HG03175 (cell line): ENCODE measurements around the gene MOGAT2.
"Not testable (repeated sequence)": the region's sequence is repeated elsewhere in the genome, so short reads cannot be mapped to it uniquely, and the experiment has no call there.

ENCODE experiments used
- ATAC-seq: cut with Tn5 transposase; IDR thresholded peaks from one replicate; pipeline ENCODE4 v1.9.1; 2021; ENCODE audit warnings: mild to moderate bottlenecking, moderate library complexity; ENCODE audit not compliant: unreplicated experiment

MOGAT2 gene

DNA sequence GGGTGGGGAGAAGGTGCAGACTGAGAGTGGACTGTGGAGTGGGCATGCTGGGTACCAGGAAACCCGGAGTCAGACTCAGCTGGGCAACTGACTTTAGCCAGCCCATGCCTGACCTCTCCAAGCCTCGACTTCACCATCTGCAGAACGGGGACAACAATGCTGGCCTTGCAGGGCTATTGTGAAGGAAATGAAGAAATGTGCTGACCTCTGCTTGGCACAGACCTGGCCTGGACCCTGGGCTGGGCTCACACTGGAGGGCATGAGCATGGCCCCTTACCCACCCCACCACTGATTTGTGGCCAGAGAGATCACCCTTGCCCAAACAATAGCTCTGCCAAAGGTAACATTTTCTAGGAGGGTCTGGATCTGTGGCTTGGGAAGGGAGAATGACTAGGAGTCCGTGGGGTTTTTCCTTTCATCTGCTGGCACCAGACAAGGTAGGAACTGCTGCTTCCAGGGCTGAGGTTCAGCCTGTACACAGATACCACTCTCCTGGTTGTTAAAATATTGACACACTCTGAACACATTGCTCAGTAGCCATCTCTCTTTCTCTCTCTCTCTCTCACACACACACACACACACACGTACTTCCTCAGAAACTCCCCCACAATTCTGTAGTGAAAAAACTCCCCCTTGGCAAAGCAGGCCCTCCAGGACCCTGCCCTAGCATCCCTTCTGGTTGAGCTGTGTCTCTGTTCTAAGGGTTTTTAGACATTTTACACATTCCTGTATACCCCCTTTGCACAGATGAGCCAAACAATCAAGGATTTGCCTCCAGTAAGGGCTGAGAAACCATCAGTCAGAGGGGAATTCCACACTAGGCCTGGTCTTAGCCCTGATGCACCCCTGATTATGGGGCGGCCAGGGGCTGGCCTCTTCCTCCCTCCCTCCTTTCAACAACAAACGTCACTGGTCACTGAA is 1.0 kb downstream of the MOGAT2 start:
- no peak for ATAC-seq

DNA sequence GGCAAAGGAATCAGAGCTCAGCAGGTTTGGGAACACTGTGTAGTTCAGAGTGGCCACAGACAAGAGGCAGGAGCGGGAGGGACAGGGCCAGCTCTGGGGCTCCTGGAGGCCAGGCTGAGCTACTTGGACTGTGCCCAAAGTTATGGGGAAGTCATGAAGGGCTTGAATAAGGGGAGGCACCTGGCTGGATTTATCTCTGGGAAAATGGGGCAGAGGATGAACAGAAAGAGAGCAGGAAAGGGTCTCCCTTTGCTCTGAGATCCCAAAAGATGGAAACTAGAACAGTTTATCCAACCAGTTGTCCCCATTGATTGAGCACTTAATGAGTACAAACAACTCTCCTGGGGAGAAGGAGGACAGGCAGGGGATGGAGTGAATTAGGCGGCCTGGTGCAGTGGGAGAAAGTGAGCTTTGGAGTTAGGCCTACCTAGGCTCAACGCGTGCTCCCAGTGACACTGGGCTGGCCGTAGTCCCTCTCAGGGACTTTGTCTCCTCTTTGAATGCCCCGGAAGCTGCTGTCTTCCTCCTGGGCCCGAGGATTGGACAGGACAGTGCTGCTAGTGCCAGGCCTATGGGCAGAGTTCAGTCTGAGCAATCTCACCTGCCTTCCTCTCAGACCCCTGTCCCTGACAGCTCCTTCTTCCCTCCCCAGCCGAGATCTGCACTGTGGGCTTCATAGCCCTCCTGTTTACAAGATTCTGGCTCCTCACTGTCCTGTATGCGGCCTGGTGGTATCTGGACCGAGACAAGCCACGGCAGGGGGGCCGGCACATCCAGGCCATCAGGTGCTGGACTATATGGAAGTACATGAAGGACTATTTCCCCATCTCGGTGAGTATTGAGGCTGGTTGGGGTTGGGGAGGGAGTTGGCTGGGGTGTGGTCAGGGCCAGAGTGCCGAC is 2.0 kb downstream of the MOGAT2 start:
- ATAC-seq: no peak

DNA sequence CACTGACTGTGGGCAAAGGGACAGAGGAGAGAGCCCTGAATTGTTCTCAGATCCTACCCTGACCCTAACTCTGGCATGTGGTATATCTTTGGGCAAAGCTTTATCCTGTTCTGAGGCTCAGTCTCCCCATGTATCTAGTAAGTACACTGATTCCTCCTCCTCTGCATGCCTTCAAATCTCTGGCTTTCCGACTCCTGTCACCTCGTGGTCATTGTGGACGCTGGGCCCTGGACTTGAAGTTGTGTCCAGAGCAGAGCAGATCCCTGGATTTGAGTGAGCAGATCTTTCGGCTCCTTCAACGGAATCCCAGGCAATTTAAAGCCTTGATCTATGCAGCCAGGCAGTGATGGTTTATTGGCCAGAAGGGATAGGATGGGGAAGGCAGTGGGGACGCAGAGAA is 3.0 kb downstream of the MOGAT2 start:
- ATAC-seq: no peak

DNA sequence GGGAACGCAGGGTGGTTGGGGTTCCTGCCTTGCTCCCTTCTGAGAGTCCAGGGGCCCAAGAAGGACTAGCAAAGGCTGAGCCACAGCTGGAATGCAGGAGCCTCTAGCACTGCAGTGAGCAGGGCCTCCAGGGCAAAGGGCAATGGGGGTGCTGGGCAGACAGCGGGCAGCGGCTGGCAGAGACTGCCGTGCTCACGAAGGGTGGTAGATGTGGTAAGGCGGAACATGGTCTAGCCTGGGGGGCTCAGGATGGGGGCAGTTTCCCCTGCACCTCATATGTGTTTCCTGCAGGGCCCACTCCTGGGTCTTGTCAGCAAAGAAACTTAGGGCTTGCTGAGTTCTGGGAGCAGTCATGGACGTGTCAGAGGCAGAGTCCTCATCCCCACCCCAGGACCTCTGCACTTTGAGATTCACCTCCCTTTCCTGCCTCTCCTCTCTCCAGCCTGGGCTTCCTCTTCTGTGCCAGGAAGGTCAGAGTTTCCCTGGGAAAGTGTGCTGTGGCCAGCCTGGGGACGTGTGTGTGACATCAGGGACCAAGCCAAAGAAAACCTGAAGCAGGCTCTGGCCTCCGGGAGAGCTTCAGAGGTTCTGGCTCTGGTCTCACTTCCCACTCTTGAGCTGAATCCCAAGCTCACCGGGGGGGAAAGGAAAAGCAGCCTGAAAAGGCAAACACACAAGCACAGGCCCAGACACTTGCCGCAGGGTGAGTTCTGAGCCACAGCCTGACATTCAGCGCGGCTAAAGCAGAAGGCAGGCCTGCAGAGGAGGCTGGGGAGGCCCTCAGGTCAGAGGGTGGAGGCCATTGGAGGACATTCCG is 4.4 kb downstream of the MOGAT2 start:
- no peak for ATAC-seq

DNA sequence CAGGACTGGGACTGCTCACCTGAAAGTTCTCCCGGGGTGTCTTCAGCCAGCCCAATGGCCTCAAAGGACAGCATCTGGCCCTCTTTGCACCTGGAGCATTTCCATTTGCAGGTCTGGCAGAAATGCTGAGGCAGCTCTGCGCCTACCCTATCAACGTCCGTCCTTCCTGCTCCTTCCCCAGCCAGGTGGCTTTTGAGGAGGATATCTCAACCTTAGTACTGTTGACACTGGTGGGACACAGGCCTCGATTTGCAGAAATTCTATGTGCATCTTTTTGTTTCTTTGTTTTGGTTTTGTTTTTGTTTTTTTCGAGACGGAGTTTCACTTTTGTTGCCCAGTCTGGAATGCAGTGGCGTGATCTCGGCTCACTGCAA is 5.0 kb downstream of the MOGAT2 start:
- no peak for ATAC-seq

DNA sequence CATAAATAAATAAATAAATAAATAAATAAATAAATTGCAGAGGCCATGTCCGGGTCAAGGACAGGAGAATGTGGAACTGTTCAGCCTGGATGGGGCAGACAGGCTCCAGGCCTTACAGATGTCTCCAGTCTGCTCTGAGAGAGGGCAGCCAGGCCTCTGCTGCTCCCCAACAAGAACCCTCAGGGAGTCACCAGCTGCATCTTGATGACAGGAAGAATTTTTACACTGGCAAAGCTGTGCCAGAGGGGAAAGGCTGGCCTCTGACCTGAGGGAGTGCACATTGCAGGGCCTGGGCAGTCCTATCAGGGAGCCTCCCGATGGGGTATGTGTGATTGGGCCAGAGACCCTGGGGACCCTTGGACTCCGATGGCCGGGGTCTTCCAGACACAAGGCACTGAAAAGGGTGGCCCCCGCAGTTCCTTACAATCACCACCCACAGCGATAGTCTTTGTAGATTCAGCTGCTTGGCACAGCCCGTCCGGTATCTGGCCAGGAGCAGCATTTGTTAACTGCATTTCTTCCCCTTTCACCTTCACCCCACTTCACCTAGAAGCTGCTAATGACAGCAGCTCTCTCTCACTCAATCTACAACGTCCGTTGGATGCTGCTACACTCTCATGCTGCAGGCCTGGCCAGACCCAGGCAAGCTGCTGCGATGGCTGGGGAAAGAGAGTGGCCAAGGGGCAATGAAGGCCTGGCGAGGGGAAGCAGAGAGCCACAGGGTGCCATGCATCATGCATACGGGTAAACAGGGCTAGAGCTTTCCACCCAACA is 8.1 kb downstream of the MOGAT2 start:
- ATAC-seq: no peak

DNA sequence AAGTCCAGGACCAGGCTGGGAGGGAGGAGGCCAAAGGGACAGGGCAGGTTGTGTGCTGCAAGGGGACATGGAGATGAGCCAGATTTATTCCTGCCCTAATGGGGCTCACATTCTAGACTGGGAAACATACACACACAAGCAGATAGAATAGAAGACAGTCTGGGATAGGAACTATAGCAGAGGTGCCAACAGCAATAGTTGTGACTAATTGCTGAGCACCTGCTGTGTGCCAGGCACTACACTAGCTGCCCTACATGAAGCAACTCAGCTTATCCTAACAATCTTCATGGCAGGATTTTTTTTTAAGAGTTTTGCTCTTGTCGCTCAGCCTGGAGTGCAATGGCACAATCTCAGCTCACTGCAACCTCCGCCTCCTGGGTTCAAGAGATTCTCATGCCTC is 11.4 kb downstream of the MOGAT2 start:
- ATAC-seq: no peak

DNA sequence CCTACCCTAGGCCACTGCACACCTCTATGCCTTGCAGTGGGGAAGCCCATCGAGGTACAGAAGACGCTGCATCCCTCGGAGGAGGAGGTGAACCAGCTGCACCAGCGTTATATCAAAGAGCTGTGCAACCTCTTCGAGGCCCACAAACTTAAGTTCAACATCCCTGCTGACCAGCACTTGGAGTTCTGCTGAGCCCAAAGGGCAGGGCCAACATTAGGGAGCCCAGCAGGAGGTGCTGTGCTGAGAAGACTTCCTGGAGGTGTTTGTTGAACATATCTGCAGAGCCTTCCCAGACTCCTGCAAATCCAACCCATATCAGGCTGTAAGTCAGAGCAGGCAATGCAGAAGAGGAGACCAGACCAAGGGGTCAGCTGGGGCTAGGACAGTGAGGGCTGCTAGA is 13.5 kb downstream of the MOGAT2 start:
- no peak for ATAC-seq

DNA sequence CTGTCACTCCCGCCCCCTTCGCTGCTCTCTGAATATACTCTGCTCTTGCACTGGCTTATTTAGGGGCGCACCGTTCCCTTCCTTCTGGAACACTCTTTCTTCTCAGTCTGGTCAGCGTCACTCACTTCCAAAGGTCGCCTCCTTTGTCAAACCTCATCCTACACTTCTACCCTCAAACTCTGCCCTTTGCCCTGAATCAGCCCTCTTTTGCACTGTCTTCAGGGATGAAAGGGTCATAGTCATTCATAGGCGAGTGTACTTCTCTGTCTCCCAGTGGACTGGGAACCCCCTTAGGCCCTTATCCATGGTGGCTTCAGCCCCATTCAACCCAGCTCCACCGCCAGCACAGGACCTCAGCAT is 15.4 kb downstream of the MOGAT2 start:
- ATAC-seq: no peak

DNA sequence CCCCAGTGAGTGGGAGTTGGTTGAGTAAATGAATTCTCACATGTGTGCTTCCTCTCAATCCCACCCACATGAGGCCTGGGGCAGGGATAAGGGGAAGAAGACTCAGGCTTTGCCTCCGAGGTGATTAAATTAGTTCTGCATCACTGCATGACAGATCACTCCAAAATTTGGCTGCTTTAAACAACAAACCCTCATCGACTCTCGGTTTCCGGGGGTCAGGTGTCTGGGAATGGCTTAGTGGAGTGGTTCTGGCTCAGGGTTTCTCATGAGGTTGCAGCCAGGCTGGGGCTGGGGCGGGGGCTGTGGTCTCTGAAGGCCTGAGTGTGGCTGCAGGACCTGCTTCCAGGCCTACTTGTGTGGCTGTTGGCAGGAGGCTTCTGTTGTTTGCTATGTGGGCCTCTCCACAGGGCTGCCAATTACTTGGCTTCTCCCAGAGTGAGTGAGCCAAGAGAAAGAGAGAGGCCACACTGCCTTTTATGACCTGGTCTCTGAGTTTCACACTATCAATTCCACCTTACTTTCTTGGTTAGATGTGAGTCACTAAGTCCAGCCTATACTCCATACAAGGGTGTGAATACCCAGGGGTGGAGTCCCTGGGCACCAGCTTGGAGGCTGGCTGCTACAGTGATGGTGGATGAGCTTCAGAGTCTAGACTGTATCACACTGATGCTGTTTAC is 15.9 kb downstream of the MOGAT2 start:
- no peak for ATAC-seq

DNA sequence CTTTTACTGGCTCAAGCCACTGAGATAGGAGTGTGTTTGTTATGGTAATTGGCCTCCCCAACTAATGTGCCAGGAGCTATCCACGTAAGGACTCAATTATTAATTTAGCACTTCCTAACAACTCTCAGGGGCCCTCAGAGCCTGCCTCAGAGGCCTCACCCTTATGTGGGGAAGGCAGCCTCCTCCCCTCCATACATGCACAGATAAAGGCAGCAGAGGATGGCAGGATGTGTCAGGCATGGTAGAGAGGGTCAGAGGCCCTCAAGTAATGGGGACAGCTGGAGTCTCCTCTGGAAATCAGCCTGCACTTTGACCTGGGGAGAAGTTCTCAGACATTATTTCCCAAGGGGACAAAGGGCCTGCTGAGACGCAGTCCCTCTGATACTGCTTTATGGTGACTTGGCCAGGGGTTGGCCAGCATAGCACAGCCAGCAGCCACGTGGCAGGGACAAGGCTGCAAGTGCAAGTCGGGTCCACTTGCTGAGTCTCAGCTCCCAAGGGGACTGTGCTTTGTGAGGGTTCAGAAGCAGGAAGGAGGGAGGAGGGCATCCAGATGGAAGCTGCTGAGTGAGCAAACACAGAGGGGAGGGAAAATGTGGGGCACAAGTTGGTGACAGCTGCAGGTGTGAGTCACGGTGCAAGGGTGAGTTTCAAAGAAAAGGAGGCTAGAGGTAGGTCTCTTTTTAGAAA is 17.0 kb downstream of the MOGAT2 start:
- ATAC-seq: no peak

DNA sequence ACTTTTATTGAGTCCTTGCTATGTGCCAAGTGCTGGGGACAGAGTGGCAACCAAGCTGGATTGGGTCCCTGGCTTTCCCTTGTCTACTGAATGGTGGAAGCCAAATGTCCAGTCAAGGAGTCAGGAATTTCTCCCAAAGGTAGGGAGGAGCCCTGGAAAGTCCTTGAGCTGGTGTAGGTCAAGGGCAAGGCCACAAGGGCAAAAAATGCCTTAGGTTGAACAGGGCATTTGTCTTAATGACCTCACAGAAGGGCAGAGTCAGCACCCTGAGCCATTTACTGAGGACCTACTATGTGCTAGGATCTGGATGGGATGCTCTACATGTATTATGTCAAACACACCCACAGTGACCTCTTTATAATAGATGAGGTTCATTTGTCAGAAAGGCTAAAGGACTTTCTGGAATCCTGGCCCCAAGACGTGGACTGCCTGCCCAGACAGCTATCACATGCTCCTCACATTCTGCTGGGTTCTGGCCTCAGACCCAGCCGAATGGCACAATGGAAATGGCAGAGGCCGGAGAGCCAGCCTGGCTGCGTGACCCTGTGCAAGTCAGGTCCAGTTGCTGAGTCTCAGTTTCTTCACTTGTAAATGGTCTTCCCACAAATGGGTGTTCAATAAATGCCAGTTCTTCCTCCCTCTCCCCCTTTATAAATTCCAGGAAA is 17.7 kb downstream of the MOGAT2 start:
- no peak for ATAC-seq

DNA sequence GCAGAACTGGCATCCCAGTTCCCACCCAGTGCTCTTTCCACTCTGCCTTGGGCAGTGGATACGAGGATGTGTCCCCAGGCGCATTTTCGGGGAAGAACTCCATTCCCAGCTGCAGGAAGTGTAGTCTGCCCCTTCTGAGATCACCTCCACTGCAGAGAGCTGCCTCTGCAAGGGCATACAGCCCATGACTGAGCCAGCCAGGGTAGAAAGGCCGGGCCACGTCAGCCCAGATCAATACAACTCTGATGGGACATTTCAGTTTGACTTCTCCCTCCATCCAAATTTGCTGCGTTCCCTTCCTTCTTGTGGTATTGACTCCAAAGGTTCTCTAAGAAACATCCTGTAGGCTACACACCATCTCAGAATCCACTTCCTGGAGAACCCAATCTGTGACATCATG is 19.7 kb downstream of the MOGAT2 start:
- ATAC-seq: no peak

DNA sequence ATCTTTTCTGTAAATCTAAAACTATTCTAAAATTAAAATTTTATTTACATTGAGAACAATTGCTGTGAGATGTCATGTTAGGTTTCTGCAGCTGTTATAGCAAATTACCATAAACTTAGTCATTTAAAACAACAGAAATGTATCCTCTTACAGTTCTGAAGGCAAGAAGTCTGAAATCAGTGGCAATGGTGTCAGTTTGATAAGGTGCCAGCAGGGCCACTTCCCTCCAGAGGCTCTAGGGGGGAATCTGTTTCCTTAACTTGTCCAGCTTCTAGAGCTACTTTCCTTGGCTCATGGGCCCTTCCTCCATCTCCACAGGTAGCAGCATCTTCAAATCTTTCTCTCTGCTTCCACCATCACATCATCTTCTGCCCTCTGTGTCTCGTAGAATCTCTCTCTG is 23.0 kb downstream of the MOGAT2 start:
- no peak for ATAC-seq

DNA sequence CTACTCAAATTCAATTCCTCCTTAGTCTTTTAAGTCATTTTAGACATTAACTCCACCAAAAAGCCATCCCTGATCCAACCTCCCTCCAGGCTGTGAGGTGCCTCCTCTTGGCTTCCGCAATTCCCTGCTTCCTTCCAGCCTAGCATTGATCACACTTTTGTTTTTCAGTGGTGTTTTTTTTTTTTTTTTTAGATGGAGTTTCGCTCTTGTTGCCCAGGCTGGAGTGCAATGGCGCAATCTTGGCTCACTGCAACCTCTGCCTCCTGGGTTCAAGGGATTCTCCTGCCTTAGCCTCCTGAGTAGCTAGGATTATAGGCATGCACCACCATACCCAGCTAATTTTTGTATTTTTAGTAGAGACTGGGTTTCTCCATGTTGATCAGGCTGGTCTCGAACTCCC is 25.5 kb downstream of the MOGAT2 start:
- not testable (repeated sequence) for ATAC-seq

DNA sequence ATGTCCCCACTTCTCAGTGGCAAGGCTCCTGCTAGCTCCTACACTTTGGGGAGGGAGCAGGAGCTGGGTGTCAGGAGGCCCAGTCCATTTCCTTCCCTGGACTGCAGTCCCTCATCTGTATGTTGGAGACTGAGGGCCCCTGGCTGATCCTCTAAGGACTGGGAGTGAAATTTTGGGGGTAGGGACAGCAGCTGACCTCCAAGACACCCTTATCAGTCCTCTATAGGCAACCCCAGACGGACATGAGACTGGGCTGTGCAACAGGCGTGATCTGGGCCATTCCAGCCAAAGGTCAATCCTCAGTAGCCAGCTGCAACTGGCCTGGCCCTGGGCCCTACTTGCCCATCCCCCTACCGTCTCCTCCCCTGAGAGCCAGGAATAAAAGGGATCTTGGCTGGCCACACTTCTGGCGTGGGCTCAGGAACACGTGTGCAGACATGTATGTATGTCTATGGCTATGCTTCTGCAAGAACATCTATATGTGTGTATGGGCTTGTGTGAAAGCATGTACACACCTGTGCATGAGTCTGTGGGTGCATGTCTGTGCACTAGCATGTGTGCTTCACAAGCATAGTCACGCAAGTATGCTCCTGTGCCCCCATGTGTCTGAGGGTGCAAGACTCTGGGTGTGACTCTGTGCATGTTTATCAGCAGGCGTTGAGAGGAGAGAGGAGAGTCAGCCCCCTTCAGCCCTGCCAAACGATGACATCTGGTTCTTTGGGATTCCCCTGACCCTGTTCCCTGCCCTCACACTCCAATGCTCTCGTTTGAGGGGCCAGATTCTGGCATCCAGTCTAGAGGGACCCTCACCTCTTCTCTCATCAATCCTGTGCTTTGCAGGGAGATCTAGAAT is 26.3 kb downstream of the MOGAT2 start:
- no peak for ATAC-seq

DNA sequence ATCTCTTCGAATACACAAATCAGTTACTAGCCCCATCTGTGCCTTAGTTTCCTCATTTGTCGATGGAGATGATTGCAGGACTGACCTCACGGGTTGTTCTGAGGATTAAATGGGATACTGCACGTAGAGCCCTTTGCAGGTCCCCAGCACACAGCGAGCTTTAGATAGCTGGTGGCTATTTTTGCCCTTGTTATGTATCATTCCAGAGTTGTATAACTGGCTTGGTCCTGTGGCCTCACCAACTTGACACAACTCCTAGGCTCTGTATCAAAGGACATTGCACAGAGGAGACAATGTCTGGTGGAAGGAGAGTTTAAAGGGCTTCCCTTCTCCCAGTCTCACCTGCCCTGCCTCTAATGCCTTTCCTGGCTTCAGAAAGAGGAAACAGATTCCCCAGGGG is 28.2 kb downstream of the MOGAT2 start:
- ATAC-seq: no peak

DNA sequence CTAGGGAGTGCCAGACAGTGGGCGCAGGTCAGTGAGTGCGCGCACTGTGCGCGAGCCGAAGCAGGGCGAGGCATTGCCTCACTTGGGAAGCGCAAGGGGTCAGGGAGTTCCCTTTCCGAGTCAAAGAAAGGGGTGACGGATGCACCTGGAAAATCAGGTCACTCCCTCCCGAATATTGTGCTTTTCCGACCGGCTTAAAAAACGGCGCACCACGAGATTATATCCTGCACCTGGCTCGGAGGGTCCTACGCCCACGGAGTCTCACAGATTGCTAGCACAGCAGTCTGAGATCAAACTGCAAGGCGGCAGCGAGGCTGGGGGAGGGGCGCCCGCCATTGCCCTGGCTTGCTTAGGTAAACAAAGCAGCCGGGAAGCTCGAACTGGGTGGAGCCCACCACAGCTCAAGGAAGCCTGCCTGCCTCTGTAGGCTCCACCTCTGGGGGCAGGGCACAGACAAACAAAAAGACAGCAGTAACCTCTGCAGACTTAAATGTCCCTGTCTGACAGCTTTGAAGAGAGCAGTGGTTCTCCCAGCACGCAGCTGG is 31.2 kb downstream of the MOGAT2 start:
- ATAC-seq: not testable (repeated sequence)
